Measurements from ENCODE around the gene RAPGEF6. TPM values are rescaled to one million over a fixed set of nuclear protein-coding genes. Genes with fewer than 3 reads are reported as not detected.

Gene RAPGEF6
- total RNA-seq, 1 experiment from 2014 or later = 25.0 TPM

GRCh38 chr5:131570757-131571156 is 64.3 kb downstream of the RAPGEF6 start:
- ChIA-PET CTCF (no interaction called here), POLR2A (interaction anchor here (0.7 kb wide), 1 partner anchor 40 kb away, joined by 7 read pairs; no protein-coding TSS in a partner anchor)
- BruUV-seq (replicated peaks) = no TSS peak
- ATAC-seq = no peak
- no peaks in the 10 kb centered on the region for H3K4me1 ChIP-seq (ENCODE audit: control insufficient read depth, insufficient read depth, low read length)
- TF ChIP-seq POLR2AphosphoS5 (IDR thresholded peaks at IDR 0.05; ENCODE audit: low read depth, low read length) = no peak
- TF ChIP-seq REST (IDR thresholded peaks at IDR 0.05; ENCODE audit: insufficient read depth in 1 of 2, low read depth in 2 of 2, low read length in 1 of 2) = no peak
- no peak for TF ChIP-seq CTCF (IDR thresholded peaks at IDR 0.05)
- TF ChIP-seq SIN3A (IDR thresholded peaks at IDR 0.05; ENCODE audit: borderline replicate concordance, insufficient read depth, low read depth, low read length) = no peak
- TF ChIP-seq TCF7L2 (IDR thresholded peaks at IDR 0.05; ENCODE audit: low read depth, low read length) = no peak
- no peak for DNase-seq (ENCODE audit: low read depth, low spot score)
- H3K27me3 ChIP-seq (ENCODE audit: control insufficient read depth, insufficient read depth, low read length) = no peaks in the 10 kb centered on the region
- no peaks in the 10 kb centered on the region for H3K36me3 ChIP-seq (ENCODE audit: control insufficient read depth, insufficient read depth, low read length)
- intact Hi-C loops (cut with micrococcal nuclease; ENCODE audit: unreplicated experiment) (no loop called here), in situ Hi-C loops (cut with HindIII; ENCODE audit: low pct_unique_long_range_greater_than_20kb, low sequenced_read_pairs) (no loop called here)
- no peak overlapping the region for H3K4me3 ChIP-seq (ENCODE audit: low read depth in 2 of 2, low read length in 2 of 2)
- H3K27ac ChIP-seq (ENCODE audit: low read length) = no peak overlapping the region
- H3K9me3 ChIP-seq (ENCODE audit: control insufficient read depth, insufficient read depth, low read depth, low read length) = no peaks in the 10 kb centered on the region

- POLR2A ChIA-PET = no interaction called here
- Histone ChIP-seq H3K27me3 (ENCODE audit: control insufficient read depth, insufficient read depth, low read length) (no peaks in the 10 kb centered on the region), H3K9me3 (ENCODE audit: control insufficient read depth, insufficient read depth, low read depth, low read length) (no peaks in the 10 kb centered on the region), H3K27ac (ENCODE audit: low read length) (no peak overlapping the region), H3K36me3 (ENCODE audit: control insufficient read depth, insufficient read depth, low read length) (peaks cover 5% of the 10 kb centered on the region; the same call in 1 of the 2 replicates), H3K4me1 (ENCODE audit: control insufficient read depth, insufficient read depth, low read length) (no peaks in the 10 kb centered on the region), H3K4me3 (ENCODE audit: low read depth in 2 of 2, low read length in 2 of 2) (no peak overlapping the region)
- intact Hi-C loops (cut with micrococcal nuclease; ENCODE audit: unreplicated experiment) = no loop called here
- in situ Hi-C loops (cut with HindIII; ENCODE audit: low pct_unique_long_range_greater_than_20kb, low sequenced_read_pairs) = no loop called here
- BruUV-seq (replicated peaks) = no TSS peak
- CTCF ChIA-PET = no interaction called here
- DNase-seq (ENCODE audit: low read depth, low spot score) (no peak), ATAC-seq (no peak)
- TF ChIP-seq CTCF (IDR thresholded peaks at IDR 0.05) (no peak; the same call in 1 of the 2 replicates), REST (IDR thresholded peaks at IDR 0.05; ENCODE audit: insufficient read depth in 1 of 2, low read depth in 2 of 2, low read length in 1 of 2) (no peak), TCF7L2 (IDR thresholded peaks at IDR 0.05; ENCODE audit: low read depth, low read length) (no peak), POLR2AphosphoS5 (IDR thresholded peaks at IDR 0.05; ENCODE audit: low read depth, low read length) (no peak), SIN3A (IDR thresholded peaks at IDR 0.05; ENCODE audit: borderline replicate concordance, insufficient read depth, low read depth, low read length) (no peak)
These were observed 70.8 kb downstream of the RAPGEF6 start for GRCh38 chr5:131564229-131564652.
